Brain pericyte (primary cell): ENCODE results near the gene LDAH.

Source experiments
- DNase-seq: peaks from one replicate; pipeline ENCODE4 v3.0.0-alpha.2; 2012; ENCODE audit warnings: low read depth, low spot score

LDAH gene

DNA sequence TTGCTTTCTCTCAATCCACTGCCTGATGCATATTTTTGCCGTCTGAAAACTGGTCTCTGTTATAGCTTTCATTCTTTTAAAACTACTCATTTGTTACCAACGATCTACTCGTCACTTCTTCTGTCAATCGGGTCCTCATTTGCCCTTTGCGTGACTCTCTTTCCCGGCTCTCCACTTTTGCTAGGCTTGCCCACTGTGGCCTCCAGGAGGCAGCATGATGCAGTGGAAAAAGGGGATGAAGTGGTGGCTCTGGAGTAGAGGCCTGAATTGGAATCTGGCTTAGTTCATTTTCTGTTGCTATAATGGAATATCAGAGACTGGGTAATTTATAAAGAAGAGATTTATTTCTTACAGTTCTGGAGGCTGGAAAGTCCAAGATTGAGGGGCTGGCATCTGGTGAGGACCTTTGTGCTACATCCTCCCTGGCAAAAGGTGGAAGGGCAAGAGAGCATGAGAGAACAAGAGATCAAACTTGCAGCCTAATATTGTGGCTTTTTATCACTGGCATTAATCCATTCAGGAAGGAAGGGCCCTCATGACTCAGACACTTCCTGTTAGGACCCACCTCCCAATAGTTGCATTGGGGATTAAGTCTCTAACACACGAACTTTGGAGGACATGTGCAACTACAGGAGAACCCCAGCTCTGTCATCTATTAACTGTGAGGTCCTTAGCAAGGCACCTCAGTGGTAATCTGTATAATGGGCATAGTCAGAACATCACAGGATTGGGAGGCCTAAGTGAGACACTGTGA is 140.6 kb downstream of the LDAH start:
- no peak for DNase-seq

DNA sequence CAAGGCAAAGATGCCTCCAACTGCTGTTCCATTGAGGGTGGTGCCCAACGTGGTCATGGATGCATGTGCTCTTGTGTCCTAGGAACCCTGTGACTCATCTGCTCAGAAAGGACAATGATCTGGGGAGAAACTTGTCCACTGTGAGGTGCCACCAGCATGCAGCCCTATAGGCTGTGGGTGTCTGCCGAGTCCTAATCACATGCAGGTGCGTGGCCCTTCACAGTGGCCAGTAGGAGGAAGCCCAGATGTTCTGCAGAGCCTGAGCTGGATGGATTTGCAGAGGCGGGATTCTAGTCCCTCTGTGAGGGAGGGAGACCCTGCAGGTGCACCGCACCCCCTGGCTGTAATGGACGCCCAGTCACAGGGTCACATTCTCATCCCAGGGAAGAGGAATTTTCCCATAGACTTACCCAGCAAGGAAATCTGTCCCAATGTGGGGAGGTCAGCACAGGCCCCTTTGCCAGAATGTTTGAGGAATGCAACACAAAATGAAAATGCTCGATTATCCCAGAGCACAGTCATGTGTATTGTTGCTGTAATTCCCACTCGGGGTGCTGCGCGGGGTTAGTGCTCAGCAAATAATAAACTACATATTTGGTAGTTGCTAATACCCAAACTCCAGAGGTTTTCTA is 142.0 kb downstream of the LDAH start:
- no peak for DNase-seq

DNA sequence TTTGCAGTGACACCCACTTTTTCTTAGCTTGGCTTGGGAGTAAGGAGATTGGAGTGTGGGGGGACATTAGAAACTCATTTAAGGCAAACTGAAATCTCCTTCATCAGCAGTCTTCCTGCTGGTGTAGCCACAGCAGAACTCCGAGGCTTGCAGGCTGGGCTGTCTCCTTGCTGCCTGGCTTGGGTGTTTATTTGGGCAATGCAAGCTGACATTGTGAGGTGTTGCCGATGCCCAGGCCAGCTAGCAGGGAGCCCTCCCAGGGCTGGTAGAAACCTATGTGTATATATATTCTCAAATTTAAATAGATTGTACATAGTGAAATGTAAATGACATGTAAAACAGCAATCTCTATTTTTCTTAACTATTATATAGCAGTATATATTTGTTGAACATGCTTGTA is 144.1 kb downstream of the LDAH start:
- no peak for DNase-seq

DNA sequence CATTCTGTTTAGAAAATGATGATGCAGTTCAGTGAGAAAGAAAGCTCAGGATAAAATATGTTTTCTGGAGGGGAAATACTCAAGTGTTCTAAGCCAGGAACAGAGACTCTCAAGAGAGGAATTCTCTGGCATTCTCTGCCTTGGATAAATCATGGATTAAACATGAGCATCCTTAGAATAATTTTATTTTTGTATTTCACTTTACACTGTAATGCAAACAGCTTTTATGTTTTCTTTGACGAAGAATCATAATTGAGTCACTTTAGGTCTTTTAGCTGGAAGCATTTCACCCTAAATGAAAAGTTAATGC is 144.9 kb downstream of the LDAH start:
- no peak for DNase-seq

DNA sequence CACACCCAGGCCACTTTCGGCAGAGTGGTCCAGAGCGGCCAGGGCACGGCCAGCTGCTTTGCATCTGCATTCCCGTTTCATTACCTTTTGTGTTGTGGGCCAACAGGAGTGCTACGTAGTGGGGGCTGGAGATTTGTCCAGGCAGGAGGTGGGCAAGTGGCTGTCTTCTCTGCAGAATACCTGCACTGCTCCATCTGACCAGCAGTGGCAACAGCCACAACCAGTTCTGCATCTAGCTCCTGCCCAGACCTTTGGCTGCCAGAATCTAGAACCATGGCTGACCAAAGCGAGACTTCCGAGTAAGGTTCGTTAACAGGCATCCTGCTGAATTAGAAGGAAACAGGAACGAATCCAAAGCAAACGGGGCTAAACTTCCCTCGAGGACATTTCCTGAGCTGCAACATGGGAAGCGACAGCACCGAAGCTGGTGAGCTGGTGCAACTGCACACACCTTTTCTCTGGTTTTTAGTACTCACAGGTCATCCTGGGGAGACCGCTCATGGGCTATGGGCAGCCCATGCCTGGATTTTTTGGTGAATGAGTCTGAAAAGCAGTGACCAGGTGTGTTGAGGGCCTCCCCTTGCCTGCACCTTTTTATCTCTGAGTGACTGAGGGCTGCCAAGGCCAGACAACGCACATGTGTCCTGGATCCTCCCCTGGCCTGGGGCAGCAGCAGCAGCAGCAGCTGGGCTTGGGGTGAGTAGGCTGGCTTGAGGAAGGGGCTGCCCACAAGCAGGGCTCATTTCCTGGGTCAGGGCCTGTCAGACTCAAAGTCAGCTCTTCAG is 145.4 kb downstream of the LDAH start:
- no peak for DNase-seq

DNA sequence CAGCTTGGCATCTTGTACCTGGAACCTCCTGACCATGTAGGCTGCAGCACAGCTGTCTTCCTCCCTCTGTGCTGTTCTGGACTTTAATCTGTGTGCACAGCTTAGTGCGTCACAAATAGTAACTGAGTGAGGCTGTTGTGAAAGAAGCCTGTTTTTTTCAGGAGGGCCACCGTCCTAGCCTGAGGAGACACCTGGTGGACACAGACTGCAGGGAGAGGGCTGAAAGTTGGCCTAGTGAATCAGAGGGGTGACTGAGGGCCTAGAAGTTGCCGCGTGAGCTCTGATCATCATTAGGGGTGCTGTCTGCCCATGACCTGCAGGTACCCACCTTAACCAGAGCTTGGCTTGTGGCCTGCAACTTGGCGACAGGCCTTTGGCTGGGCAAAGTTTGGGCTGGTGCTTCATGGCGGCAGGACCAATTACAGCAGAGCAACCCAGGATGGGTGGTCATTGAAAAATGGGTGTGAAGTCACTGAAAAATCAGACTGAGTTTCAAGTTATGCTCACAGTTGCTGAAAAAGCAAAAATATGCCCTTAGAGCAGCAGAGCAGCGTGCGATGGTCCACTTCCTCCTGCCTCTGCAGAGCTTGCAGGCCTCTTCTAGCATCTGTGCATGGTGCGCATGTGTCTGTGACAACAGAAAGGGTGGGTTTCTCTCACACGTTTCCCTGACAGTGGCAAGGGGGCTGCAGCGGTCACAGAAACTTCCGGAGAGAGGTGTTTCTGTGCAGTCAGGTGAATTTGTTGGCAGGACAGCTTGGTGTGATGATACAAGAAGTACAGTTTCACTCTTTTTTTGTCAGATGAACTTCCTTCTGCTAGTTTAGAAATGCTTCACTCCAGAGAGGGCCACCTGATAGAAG is 146.3 kb downstream of the LDAH start:
- no peak for DNase-seq

DNA sequence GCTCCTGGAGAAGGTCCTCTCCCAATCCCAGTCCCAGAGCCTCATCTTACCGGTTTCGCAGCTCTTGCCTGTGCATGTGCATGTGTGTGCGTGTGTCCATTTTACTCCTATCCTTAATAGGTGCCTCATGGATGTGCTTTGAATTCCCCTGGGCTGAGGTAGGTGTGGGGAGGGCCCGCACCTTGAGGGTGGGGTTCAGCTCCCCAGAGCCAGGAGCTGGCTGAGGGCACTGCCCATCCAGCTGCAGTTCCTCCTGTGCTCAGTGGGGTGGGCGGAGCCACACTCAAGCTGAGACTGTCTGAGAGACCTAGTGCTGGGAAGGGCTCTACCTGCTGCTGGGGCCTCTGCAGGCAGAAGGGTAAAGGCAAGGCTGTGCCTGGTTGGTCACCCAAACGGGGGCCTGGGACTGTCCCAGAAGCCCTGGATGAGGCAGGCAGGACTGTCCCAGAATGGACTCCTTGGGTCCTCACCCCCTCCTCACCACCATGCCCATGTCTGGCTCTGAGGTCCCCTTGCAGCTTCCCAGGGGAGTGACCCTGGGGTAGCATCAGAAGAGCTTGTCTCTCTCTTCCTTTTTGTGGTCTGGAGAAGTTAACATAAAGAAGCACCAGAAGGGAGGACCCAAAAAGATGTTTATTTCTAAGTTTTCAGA is 147.1 kb downstream of the LDAH start:
- no peak for DNase-seq

DNA sequence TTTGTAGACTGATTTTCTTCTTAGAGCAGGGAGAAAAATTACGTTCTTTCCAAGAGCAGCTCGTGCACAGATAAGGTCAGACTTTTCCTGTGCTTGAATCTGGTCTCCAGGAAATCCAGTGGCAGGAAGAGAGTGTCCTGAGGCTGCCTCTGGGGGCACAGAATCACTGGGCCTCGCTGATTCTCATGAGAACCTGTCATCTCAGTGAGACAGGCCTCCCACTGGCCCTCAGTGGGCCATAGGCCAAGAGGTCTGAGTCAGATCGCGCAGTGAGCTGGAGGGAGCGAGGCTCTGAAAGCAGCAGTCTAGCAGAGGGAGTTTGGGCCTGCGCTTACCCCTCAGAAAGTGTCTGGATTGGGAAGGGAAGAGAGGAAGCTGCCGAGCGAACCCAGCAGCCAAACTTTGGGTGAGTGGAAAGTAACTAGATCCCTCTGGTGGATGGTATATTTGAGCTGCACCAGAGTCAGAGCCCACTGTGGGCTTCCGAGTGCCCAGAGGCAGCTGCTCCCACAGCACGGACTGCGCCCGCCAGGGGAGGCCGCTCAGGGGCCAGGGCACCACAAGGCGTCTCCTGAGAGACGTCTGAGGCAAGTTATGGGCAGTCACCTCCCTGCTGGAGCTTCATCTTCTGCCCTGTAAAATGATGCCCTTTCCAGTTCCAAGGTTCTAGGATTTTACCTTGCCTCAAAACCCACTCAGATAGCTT is 147.8 kb downstream of the LDAH start:
- DNase-seq: peak; percentile 29

DNA sequence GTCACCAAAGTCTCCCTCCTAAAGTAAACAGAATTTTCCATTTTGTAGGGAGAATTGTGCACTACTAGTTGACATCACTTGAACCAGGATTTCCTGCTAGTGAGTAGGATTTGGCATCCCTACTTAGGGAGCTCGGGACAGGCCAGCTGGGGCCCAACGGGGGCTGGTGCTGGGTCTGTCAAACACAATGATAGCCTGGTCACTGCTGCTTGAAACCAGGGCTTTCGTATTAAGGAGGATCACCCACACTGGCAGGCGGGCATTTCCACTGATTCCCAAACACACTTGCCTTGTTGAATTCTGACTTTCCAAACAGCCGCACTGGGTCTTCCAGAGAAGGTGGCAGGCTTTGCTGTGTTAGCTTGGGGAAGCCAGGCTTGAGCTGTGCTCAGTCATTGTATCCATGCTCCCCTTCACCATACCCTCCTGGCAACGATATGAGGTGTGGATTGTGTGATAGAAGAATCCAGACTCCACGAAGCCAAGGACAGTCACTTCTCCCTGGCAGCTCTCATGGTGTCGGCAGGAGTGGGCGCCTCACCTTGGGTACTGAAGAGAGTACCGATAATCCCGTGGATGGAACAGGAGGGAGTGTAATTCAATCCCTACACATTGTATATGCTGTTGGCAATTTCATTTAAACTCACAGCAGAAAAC is 148.5 kb downstream of the LDAH start:
- DNase-seq: no peak

DNA sequence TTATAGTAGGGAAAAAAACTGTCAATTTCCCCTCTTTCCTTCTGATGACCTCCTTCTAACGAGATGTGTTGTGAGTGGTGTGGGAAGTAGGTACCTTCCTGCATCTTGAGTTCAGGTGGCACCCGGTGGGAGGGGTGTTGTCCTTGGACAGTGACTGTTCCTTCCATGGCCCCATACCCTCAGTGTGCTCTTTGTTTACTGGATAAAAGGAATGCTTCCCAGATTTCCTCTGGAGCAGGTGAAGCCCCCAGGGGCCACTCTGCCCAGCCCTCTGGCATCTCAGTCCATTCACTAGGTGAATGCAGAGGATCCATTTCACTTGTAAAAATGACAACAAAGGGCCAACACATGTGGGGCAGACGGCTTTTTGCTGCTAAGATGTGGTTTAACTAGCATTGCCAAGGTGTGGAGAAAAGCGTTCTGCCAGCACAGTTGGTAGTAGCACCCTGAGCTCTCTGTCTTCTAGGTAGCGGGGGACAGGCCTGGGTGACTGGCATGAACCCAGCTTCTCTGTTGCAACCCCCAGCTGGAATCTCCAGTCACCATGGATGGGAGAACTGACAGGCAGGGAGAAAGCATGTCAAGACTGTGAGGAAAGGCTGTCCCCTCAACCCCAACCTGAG is 149.1 kb downstream of the LDAH start:
- DNase-seq: no peak

DNA sequence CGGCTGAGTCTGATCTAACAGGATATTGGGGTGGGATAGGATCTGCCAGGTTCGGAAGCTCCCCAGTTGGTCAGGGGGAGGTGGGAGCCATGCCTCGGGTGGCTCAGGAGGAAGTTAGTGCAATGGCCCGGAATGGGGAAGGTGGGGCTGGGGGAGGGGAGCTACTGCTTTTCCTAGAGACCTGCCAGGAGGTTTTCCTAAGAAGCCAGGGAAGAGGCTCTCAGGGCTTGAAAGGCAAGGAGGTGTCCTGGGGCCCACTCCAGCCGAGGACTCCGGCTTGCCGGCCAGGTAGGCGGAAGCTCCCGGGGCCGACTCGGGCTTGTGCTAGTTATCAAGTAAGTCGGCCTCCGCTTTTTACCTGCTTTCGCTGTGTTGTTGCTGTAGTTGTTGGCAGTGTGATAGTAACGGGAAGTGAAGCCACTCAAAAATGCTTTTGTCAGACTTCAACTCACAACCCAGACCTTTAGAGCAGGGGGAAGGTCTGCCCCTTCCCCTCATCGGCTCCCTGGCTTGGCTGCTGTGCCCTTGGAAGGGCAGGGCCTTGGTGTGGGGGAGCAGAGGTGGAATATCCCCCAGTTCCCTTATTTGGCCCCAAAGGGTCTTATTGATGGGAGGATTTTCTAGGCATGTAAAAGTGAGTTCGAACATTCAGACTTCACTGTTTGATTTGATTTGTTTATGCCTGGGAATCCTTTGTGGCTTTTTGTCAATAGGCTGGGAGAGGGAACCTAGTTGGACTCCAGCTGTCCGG is 150.5 kb downstream of the LDAH start:
- DNase-seq: no peak

DNA sequence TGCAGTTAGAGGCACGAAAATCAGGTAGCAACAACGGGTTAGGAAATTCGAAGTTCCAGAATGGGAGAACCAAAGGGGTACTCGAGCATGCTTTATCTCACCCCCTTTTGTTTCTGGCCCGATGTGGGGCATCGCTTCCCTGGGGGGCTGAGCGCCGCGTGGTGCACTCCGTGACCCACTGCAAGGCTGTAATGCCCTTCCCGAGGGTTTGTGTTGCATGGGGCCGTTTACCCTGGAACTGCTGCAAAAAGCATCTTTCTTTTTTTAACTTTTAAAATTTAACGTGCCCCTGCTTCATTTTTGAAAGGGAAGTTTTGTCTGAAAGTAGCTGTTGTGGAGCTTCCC is 151.2 kb downstream of the LDAH start:
- no peak for DNase-seq

DNA sequence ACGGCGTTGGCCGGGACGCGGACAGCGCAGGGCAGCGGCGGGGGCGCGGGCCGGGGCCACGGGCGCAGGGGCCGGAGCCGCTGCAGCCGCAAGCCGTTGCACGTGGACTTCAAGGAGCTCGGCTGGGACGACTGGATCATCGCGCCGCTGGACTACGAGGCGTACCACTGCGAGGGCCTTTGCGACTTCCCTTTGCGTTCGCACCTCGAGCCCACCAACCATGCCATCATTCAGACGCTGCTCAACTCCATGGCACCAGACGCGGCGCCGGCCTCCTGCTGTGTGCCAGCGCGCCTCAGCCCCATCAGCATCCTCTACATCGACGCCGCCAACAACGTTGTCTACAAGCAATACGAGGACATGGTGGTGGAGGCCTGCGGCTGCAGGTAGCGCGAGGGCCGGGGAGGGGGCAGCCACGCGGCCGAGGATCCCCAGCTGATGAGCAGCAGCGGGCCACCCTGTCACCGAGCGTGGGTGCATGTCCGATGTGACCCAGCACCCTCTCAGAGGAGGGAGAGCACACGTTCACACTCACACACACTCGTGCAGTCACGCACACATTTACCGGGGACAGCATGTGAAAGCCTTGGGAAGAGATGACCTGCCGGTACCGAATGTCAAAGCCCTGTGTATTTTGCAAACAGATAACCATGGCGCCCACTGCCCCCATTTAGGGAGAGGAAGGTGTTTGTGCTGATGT is 151.7 kb downstream of the LDAH start:
- DNase-seq: no peak

DNA sequence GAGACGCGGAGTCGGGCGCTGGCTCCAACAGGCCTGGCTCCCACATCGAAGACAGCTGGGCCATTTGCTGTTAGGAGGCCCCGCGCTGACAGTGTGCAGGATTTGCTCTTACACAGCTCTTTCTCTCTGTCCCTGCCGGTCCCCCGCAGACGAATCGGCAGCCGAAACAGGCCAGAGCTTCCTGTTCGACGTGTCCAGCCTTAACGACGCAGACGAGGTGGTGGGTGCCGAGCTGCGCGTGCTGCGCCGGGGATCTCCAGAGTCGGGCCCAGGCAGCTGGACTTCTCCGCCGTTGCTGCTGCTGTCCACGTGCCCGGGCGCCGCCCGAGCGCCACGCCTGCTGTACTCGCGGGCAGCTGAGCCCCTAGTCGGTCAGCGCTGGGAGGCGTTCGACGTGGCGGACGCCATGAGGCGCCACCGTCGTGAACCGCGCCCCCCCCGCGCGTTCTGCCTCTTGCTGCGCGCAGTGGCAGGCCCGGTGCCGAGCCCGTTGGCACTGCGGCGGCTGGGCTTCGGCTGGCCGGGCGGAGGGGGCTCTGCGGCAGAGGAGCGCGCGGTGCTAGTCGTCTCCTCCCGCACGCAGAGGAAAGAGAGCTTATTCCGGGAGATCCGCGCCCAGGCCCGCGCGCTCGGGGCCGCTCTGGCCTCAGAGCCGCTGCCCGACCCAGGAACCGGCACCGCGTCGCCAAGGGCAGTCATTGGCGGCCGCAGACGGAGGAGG is 152.4 kb downstream of the LDAH start:
- DNase-seq: no peak

DNA sequence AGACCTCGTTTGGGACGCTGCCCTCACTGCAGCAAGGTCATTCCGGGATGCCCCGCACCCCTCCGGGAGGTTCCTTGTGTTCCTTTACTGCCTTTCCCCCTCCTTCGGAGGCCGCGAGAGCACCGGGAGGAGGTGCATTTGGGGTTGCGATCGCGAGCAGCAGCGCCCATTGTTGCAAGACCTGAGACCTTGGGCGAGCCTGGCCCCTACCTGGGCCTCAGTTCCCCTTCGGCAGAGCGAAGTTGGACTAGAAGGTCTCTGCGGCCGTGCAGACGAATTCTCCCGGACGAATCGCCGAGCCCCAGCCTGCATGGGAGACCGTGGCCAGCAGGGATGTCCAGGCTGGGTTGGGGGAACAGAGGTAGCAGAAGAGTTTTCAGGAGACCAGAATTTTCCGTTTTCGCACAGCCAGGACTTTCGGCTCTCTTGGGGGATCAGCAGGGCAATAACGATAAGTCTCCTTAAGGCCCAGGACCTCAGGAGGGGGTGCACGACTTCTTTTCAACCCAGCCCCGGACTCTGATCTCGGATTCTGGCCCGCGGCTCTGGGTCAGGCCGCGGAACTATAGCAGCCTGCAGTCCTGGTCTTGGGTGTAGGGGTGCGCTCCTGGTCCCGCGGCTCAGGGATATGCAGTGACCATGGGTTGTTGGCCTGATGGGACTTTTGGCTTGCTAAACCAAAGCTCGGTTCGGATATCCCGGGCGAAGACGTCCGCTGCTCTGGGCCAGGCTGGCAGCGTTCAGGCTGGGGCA is 153.2 kb downstream of the LDAH start:
- no peak for DNase-seq

DNA sequence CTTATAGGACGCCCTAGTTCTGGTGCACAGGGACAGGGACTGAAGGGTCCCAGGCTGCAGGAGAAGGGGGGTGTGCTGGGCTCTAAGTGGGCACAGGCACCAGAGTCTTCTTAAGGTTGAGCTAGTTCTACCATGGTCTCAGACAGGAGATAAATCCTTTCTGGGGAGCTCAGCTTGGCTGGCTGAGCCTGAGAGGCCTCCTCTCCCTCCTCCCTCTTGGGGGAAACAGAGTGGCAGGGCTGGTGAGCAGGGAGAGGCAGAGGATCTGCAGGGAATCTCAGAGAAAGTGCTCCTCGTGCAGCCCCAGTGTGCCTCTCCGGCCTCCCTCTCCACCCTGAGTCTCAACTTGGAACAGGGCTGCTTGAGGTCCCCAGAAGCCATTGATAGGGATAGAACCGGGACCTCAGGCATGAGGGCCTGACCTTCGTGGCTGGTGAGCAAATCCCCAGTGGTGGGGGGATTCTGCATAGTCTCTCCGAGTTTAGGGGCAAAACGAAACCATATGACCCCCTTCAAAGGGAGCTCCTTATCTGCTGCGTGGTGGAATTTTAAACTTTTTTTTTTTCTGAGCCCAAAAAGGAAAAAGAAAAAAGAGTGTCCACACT is 153.9 kb downstream of the LDAH start:
- DNase-seq: no peak

DNA sequence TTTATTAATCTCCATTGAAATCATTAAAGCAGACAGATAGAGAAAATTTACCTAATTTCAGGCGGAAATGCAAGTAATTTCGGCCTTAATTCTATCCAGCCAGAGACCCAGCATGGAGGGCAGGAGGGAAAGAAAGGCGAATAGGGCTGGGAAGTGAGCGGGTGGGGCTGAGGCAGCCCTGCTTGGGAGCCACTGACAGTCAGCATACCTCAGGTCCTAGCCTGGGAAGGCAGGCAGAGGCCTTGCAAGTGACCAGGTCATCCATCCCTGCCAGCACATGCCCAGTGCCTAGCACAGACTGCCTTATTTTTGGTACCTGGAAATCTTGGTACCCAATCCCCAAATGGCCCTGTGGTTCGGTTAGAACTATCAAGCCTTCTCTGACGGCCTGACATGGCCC is 154.4 kb downstream of the LDAH start:
- DNase-seq: no peak
